NCI-H2227 (cell line): ENCODE data around the gene TCP10L.
"Not testable (repeated sequence)": the region's sequence is repeated elsewhere in the genome, so short reads cannot be mapped to it uniquely, and the experiment has no call there.

Experiments
- DNase-seq: peaks from one replicate; lab custom pipeline; 2025; ENCODE audit not compliant: unreplicated experiment; lab: John Stamatoyannopoulos, UW

The TCP10L gene

GRCh38 chr21:32587120-32587519, 1.8 kb upstream of the TCP10L start:
- DNase-seq, result no peak

GRCh38 chr21:32585970-32586369, 647 bp upstream of the TCP10L start:
- DNase-seq, result no peak

GRCh38 chr21:32584472-32584871, 851 bp downstream of the TCP10L start:
- DNase-seq, result no peak

- DNase-seq, result no peak
Observed at GRCh38 chr21:32581732-32582131, 3.6 kb downstream of the TCP10L start.

- DNase-seq, result no peak
Observed at GRCh38 chr21:32580949-32581348, 4.4 kb downstream of the TCP10L start.

GRCh38 chr21:32578107-32578691, 7.1 kb downstream of the TCP10L start:
- DNase-seq, result no peak

GRCh38 chr21:32576011-32576410, 9.3 kb downstream of the TCP10L start:
- no peak for DNase-seq

GRCh38 chr21:32574946-32575925, 10.1 kb downstream of the TCP10L start:
- DNase-seq, result no peak

GRCh38 chr21:32572574-32573420, 12.5 kb downstream of the TCP10L start:
- no peak for DNase-seq

GRCh38 chr21:32570456-32570855, 14.9 kb downstream of the TCP10L start:
- no peak for DNase-seq

- peak; percentile 89 for DNase-seq
Observed at GRCh38 chr21:32569261-32570230, 15.8 kb downstream of the TCP10L start.

- no peak for DNase-seq
Observed at GRCh38 chr21:32567626-32568025, 17.7 kb downstream of the TCP10L start.

- no peak for DNase-seq
Observed at GRCh38 chr21:32566741-32567389, 18.5 kb downstream of the TCP10L start.

- DNase-seq, result no peak
Observed at GRCh38 chr21:32565856-32566465, 19.4 kb downstream of the TCP10L start.

GRCh38 chr21:32562915-32563314, 22.4 kb downstream of the TCP10L start:
- DNase-seq, result no peak

- no peak for DNase-seq
Observed at GRCh38 chr21:32562426-32562825, 22.9 kb downstream of the TCP10L start.

- not testable (repeated sequence) for DNase-seq
Observed at GRCh38 chr21:32561476-32561875, 23.8 kb downstream of the TCP10L start.

- no peak for DNase-seq
Observed at GRCh38 chr21:32560896-32561295, 24.4 kb downstream of the TCP10L start.

GRCh38 chr21:32559006-32559610, 26.2 kb downstream of the TCP10L start:
- no peak for DNase-seq
